Measurements from ENCODE around the gene CDC34. TPM values are rescaled to one million over a fixed set of nuclear protein-coding genes. Genes with fewer than 3 reads are reported as not detected.

The CDC34 gene
- 68.5 and 69.9 TPM in 2 replicates for total RNA-seq

GRCh38 chr19:531753-532560, at the start of gene CDC34:
Gene CDC34, plus strand, starts transcription at chr19:531760. Its CDS starts 172 bp downstream, at chr19:531932.

GRCh38 chr19:496112-496665, 35.4 kb upstream of the CDC34 start, which contains the start of gene MADCAM1:
Gene MADCAM1, plus strand, starts transcription at chr19:496486. Its CDS starts 14 bp downstream, at chr19:496500.

GRCh38 chr19:507286-508203, 24.0 kb upstream of the CDC34 start, which contains the start of gene TPGS1:
Gene TPGS1, plus strand, starts transcription at chr19:507497. Its CDS starts 10 bp downstream, at chr19:507507.

GRCh38 chr19:543910-544608, 12.5 kb downstream of the CDC34 start, which contains the start of gene GZMM:
Gene GZMM, plus strand, starts transcription at chr19:544053. Its CDS starts 19 bp downstream, at chr19:544072.

GRCh38 chr19:572140-572742, 40.7 kb downstream of the CDC34 start, which contains the start of gene BSG:
Gene BSG, plus strand, starts transcription at chr19:572596. Its CDS starts 39 bp downstream, at chr19:572635.

GRCh38 chr19:589693-590395, 58.3 kb downstream of the CDC34 start, which contains the start of gene HCN2:
Gene HCN2, plus strand, starts transcription at chr19:589881. Its CDS starts 65 bp downstream, at chr19:589946.

Other genes with a start within 250 kb of the CDC34 start
- gene PLPP2, start 240.4 kb upstream of the CDC34 start, total RNA-seq = 2.9 and 4.8 TPM in 2 replicates
- 12.0 and 15.3 TPM in 2 replicates for gene MIER2, start 187.0 kb upstream of the CDC34 start, total RNA-seq
- 0.13 and 0.29 TPM in 2 replicates for gene C2CD4C, start 122.6 kb upstream of the CDC34 start, total RNA-seq
- gene SHC2, start 70.7 kb upstream of the CDC34 start, total RNA-seq = 1.7 and 2.0 TPM in 2 replicates
- 0.07 and 0.13 TPM in 2 replicates for gene MADCAM1, start 35.3 kb upstream of the CDC34 start, total RNA-seq
- gene TPGS1, start 24.3 kb upstream of the CDC34 start, total RNA-seq = 21.2 and 29.1 TPM in 2 replicates
- gene GZMM, start 12.3 kb downstream of the CDC34 start, total RNA-seq = not detected in 2 replicates
- gene BSG, start 40.8 kb downstream of the CDC34 start, total RNA-seq = 251 and 322 TPM in 2 replicates
- gene HCN2, start 58.1 kb downstream of the CDC34 start, total RNA-seq = 0.36 and 0.40 TPM in 2 replicates
- 33.2 and 37.4 TPM in 2 replicates for gene POLRMT, start 101.8 kb downstream of the CDC34 start, total RNA-seq
- not detected in 2 replicates for gene FGF22, start 108.1 kb downstream of the CDC34 start, total RNA-seq
- gene RNF126, start 131.5 kb downstream of the CDC34 start, total RNA-seq = 43.8 and 46.2 TPM in 2 replicates
- gene FSTL3, start 144.6 kb downstream of the CDC34 start, total RNA-seq = 9.3 and 21.8 TPM in 2 replicates
- gene PRSS57, start 163.7 kb downstream of the CDC34 start, total RNA-seq = not detected in 2 replicates
- gene PALM, start 177.2 kb downstream of the CDC34 start, total RNA-seq = 6.5 and 9.8 TPM in 2 replicates
- gene MISP, start 219.4 kb downstream of the CDC34 start, total RNA-seq = 0.13 TPM in 1 of 2 replicates, not detected in the other